Measurements from ENCODE around the gene SLC30A10.

GRCh38 chr1:219917281-219917680 is 11.1 kb downstream of the SLC30A10 start:
- TF ChIP-seq CTCF (IDR thresholded peaks at IDR 0.05), result no peak
- TF ChIP-seq POLR2A (IDR thresholded peaks at IDR 0.05), result no peak

Measured in esophagus squamous epithelium (tissue), 4 donors.